ENCODE data around the gene FAM168A.

Gene FAM168A

GRCh38 chr11:73465023-73465675, 132.8 kb downstream of the FAM168A start:
- TF ChIP-seq, protein P1, sequence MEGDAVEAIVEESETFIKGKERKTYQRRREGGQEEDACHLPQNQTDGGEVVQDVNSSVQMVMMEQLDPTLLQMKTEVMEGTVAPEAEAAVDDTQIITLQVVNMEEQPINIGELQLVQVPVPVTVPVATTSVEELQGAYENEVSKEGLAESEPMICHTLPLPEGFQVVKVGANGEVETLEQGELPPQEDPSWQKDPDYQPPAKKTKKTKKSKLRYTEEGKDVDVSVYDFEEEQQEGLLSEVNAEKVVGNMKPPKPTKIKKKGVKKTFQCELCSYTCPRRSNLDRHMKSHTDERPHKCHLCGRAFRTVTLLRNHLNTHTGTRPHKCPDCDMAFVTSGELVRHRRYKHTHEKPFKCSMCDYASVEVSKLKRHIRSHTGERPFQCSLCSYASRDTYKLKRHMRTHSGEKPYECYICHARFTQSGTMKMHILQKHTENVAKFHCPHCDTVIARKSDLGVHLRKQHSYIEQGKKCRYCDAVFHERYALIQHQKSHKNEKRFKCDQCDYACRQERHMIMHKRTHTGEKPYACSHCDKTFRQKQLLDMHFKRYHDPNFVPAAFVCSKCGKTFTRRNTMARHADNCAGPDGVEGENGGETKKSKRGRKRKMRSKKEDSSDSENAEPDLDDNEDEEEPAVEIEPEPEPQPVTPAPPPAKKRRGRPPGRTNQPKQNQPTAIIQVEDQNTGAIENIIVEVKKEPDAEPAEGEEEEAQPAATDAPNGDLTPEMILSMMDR (conservative IDR thresholded peaks at IDR 0.05; ENCODE audit: low read depth, low read length) = no peak
- DNase-seq (ENCODE audit: low read depth) = no peak
- no peak overlapping the region for H3K4me3 ChIP-seq (ENCODE audit: low read length)

GRCh38 chr11:73464347-73464746, 133.6 kb downstream of the FAM168A start:
- TF ChIP-seq, protein P1 (conservative IDR thresholded peaks at IDR 0.05; ENCODE audit: low read depth, low read length) = no peak
- no peak for DNase-seq (ENCODE audit: low read depth)
- no peak overlapping the region for H3K4me3 ChIP-seq (ENCODE audit: low read length)

DNA sequence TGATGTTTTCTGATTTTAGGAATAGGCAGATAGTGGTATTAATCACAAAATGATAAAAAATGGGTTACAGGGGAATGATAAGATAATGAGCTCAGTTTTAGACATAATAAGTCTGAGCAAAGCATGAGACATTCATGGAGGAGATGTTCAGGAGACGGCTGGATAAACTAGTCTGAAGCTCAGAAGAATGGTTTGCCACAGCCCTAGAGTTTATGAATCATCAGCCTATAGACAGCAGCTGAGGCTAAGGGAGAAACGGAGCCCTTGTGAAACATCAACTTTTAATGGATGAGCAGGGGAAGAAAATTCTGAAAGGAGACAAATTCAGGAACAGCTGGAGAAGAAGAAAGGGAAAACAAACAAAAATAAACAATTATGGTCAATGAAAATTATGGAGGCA, 134.6 kb downstream of the FAM168A start:
- H3K4me3 ChIP-seq (ENCODE audit: low read length) = no peak overlapping the region
- TF ChIP-seq, protein P1 (conservative IDR thresholded peaks at IDR 0.05; ENCODE audit: low read depth, low read length) = no peak
- no peak for DNase-seq (ENCODE audit: low read depth)

DNA sequence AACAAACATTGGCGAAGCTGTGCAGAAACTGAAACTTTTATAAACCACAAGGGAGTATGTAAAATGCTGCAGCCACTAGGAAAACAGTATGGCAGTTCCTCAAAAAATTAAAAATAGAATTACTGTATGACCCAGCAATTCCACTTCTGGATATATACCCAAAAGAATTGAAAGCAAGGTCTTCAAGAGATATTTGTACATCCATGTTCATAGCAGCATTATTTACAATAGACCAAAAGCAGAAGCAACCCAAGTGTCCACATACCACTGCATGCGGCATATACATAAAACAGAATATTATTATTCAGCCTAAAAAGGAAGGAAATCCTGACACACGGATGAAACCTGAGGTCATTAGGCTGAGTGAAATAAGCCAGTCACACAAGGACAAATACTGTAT, 135.9 kb downstream of the FAM168A start:
- TF ChIP-seq, protein P1 (conservative IDR thresholded peaks at IDR 0.05; ENCODE audit: low read depth, low read length) = no peak
- DNase-seq (ENCODE audit: low read depth) = no peak
- no peak overlapping the region for H3K4me3 ChIP-seq (ENCODE audit: low read length)

- no peak overlapping the region for H3K4me3 ChIP-seq (ENCODE audit: low read length)
- no peak for DNase-seq (ENCODE audit: low read depth)
- TF ChIP-seq, protein P1 (conservative IDR thresholded peaks at IDR 0.05; ENCODE audit: low read depth, low read length) = no peak
These were observed 136.5 kb downstream of the FAM168A start for GRCh38 chr11:73461335-73461840.

DNA sequence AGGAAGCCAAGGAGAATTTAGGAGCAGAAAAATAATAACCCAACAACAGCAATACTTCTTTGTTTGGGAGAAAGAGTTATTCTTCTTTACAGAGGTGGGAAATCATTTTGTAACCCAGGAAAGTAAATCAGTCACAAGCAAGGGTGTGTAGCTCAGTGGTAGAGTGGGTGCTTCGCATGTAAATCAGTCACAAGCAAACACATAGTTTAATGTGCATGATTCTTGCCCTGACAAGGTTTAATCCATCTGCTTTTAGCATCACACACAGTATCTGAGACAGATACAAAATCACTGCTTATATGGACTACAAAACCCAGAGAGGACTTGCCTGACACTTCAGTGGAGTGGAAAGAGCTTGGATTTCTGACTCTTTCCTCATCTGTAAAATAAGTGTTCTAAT, 139.7 kb downstream of the FAM168A start:
- no peak overlapping the region for H3K4me3 ChIP-seq (ENCODE audit: low read length)
- DNase-seq (ENCODE audit: low read depth) = no peak
- TF ChIP-seq, protein P1 (conservative IDR thresholded peaks at IDR 0.05; ENCODE audit: low read depth, low read length) = no peak

GRCh38 chr11:73454987-73455386, 142.9 kb downstream of the FAM168A start:
- no peak overlapping the region for H3K4me3 ChIP-seq (ENCODE audit: low read length)
- TF ChIP-seq, protein P1 (conservative IDR thresholded peaks at IDR 0.05; ENCODE audit: low read depth, low read length) = no peak
- DNase-seq (ENCODE audit: low read depth) = no peak
